HG02981 (cell line): Measurements from ENCODE around the gene GIMAP5.

ENCODE experiments used
- ATAC-seq: cut with Tn5 transposase; IDR thresholded peaks from one replicate; pipeline ENCODE4 v1.9.1; 2021; ENCODE audit warnings: mild to moderate bottlenecking, moderate library complexity; ENCODE audit not compliant: unreplicated experiment

GIMAP5 gene

DNA sequence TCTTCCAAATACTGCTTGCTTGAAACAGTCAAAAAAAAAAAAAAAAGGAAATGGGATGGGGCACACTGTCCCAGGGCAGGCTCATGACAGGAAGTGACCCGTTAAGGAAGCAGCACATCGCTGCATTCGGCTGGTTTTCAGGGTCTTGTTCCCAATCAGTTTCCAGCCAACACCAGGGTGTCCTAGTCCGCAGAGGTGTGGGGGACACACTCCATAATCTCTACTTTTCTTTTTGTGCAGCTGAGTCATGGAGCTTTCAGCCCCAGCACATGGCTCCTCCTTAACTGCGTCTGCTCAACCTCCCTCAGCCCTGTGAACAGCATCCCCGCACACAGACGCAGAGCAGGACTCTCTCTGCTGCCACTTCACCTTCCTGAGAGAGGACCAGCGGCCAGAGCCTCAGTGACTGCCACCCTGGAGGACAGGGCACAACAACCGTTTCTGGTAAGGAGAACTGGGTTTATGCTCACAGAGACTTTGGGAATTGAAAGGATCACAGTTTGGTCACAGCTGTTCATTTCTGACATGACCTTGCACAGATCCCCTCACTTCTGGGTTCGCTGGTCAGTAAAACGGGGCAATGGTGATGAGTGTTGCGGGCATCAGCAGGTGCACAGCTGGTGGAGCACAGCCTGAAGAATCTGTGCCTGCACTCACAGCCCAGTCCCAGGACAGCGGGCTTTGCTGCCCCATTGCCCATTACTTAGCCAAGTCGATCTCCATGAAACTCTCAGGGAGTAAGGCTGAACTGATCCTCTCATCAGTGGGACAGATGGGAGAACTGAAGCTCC, at the start of gene GIMAP5:
Gene GIMAP5, plus strand, starts transcription at position 154 of the 791 bp plus-strand sequence. CDS start 3,467 bp downstream, outside the sequence.
- ATAC-seq: no peak

DNA sequence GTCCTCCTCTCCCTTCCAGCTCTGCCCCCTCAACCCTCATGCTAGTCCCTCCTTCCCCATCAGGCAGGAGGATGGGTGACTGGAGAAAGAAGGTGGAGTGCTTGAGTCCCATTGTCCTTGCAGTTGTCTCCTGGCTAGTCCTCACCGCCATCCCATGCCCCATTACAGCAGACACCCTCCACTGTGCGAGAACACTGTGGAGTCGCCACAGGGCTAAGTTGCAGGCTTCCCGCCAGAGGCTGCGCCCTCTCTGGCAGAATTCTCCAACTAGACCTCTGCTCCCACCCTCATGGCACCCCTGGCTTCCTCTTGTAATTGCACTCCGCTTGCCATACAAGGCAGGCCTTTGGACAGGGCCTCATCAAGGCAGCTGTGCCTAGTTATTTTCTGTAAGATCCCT, 48.6 kb upstream of the GIMAP5 start:
- no peak for ATAC-seq

GRCh38 chr7:150695654-150696053, 41.6 kb upstream of the GIMAP5 start:
- ATAC-seq: no peak

GRCh38 chr7:150703209-150703608, 34.0 kb upstream of the GIMAP5 start:
- ATAC-seq: no peak

DNA sequence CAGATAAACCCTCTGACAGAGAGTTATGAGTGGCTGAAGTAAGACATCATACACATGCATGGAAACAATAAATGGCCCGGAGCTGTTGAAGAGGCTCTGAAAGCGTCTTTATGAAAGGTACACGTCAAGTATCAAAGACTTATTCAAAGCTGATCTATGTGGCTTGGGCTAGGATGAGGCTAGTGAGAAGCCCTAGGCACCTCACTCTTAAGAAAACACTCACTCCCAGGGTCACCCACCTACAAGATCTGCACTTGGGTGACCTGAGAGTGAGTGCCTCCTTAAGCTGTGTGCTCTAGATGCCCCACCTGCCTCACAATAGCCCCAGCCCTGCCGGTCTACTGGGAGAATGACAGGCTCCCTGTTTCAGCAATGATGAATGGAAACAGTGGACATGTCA, 21.9 kb upstream of the GIMAP5 start:
- no peak for ATAC-seq

- ATAC-seq: no peak
These were observed 21.5 kb upstream of the GIMAP5 start for GRCh38 chr7:150715738-150716137.

DNA sequence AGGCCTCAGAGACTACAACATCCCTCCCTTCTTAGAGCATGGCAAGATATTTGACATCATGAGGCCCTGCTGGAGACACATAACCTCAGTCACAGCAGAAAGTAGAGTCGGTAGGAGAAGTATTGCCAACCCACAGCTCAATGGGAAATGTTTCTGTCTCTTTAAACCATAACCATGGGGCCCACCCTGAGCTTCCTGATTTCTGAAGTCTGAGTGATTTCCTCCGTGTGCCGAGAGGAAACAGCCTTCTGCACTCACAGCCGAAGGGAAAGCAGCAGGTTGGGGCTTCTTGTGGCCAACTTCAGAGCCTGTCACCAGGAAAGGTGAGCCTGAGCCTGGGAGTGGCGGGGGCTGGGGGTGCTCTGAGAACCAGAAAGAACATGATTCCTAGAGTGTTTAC, 20.9 kb upstream of the GIMAP5 start, which contains the start of gene GIMAP1:
Gene GIMAP1, plus strand, starts transcription at position 246 of the 400 bp plus-strand sequence. CDS start 2,435 bp downstream, outside the sequence.
- ATAC-seq: no peak

GRCh38 chr7:150716939-150717338, 20.3 kb upstream of the GIMAP5 start:
- ATAC-seq: no peak

GRCh38 chr7:150717814-150718420, 19.3 kb upstream of the GIMAP5 start:
- no peak for ATAC-seq

GRCh38 chr7:150719436-150719835, 17.8 kb upstream of the GIMAP5 start:
- no peak for ATAC-seq

- no peak for ATAC-seq
These were observed 17.0 kb upstream of the GIMAP5 start for GRCh38 chr7:150719960-150720891.

- ATAC-seq: no peak
These were observed 15.2 kb upstream of the GIMAP5 start for GRCh38 chr7:150721970-150722373.

DNA sequence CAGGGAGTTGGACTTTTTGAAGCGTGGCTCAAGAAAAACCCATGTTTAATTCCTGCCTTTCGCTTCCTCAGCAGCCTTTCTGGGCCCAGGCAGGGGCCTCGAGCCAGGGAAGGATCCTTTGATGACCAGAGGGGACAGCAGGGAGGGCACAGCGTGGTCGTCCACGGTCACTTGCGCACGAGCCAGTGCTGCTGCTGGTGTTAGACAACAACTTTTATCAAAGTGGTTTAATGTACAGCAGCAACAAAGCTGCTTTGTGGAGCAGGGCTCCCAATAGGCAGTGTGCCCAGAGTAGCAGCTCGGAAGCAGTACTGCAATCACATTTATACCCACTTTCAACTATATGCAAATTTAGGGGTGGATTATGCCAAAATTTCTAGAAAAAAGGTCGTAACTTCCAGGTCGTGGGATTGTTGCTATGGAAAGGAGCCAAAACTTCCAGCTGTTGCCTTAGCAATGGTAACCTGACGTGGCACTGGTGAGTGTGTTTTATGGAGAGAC, 14.7 kb upstream of the GIMAP5 start:
- no peak for ATAC-seq

GRCh38 chr7:150723467-150723866, 13.8 kb upstream of the GIMAP5 start:
- ATAC-seq: no peak

DNA sequence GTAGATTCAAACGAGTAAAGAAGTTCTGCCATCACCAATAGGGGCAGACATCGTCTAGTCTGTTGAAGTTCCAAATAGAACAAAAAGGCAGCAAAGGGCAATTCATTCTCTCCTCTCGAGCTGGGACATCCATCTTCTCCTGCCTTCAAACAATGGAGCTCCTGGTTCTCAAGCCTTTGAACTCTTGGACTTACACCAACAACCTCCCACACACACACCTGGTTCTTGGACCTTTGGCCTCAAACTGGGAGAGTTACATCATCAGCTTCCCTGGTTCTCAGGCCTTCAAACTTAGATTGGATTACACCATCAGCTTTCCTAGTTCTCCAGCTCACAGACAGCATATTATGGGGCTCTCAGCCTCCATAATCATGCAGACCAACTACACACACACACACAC, 9.8 kb upstream of the GIMAP5 start:
- ATAC-seq: no peak

- ATAC-seq: no peak
These were observed 9.2 kb upstream of the GIMAP5 start for GRCh38 chr7:150728011-150728410.

DNA sequence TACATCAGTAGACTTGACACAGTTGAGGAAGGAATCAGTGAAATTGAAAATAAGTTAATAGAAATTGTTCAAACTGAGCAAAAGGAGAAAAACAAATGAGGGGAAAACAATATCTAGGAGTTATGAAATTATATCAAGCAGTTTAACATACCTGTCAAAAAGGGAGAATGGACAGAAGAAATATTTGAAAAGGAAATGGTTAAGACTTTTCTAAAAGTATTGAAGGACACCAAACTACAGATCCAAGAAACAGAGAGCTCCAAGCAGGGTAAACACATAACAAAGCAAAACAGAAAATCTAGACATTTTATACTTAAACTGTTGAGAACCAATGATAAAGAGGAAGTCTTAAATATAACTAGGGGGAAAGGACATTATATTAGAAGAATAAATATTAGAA, 8.6 kb upstream of the GIMAP5 start:
- no peak for ATAC-seq

DNA sequence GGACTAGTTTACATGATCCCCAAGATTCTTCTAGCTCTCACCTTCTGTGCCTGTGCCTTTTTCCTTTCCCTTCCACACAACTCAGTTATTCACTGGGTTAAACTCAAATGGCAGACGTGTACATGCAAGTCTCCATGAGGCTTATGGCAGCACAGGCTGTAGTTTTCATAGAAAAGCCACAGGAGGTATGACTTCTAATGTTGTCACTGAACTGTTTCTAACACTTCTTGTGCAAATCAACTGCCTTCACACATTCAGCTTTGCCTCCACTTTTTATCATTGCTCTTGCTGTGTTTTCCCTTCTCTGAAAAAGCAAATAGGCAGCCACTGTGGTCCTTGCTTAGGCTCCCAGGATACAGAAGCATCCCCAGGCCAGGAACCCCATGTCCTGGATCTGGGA, 5.3 kb upstream of the GIMAP5 start:
- ATAC-seq: no peak

- no peak for ATAC-seq
These were observed 4.3 kb upstream of the GIMAP5 start for GRCh38 chr7:150732786-150733481.

- ATAC-seq: no peak
These were observed 3.6 kb upstream of the GIMAP5 start for GRCh38 chr7:150733482-150734095.
